Measurements from ENCODE around the gene BMPR1A.

- TF ChIP-seq, protein P1, sequence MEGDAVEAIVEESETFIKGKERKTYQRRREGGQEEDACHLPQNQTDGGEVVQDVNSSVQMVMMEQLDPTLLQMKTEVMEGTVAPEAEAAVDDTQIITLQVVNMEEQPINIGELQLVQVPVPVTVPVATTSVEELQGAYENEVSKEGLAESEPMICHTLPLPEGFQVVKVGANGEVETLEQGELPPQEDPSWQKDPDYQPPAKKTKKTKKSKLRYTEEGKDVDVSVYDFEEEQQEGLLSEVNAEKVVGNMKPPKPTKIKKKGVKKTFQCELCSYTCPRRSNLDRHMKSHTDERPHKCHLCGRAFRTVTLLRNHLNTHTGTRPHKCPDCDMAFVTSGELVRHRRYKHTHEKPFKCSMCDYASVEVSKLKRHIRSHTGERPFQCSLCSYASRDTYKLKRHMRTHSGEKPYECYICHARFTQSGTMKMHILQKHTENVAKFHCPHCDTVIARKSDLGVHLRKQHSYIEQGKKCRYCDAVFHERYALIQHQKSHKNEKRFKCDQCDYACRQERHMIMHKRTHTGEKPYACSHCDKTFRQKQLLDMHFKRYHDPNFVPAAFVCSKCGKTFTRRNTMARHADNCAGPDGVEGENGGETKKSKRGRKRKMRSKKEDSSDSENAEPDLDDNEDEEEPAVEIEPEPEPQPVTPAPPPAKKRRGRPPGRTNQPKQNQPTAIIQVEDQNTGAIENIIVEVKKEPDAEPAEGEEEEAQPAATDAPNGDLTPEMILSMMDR (IDR thresholded peaks at IDR 0.05): no peak
- TF ChIP-seq EP300 (IDR thresholded peaks at IDR 0.05): no peak
- no peak for TF ChIP-seq POLR2AphosphoS5 (IDR thresholded peaks at IDR 0.05)
- TF ChIP-seq POLR2A (IDR thresholded peaks at IDR 0.05): no peak
Observed at GRCh38 chr10:86813101-86813500, 56.7 kb downstream of the BMPR1A start.
